Stimulated activated CD4-positive, alpha-beta T cell treated with anti-CD3 and anti-CD28 coated beads, Interleukin-4, amount 100 ng/mL, for 24 hours (primary cell): Measurements from ENCODE around the gene PPP1R12A.
A peak's percentile ranks its signal among the peaks of the same experiment; 100 is the strongest.
"Not testable (repeated sequence)": the region's sequence is repeated elsewhere in the genome, so short reads cannot be mapped to it uniquely, and the experiment has no call there.

Experiments
- DNase-seq: peaks from one replicate; pipeline ENCODE4 v3.0.0-alpha.2; 2020

Gene PPP1R12A

GRCh38 chr12:79935021-79935623 lies at the start of gene PPP1R12A:
TSS of gene PPP1R12A (minus strand) at chr12:79935097. CDS start at chr12:79934931, 166 bp downstream.
- DNase-seq = peak; percentile 95

- DNase-seq = no peak
Observed at GRCh38 chr12:79983986-79984620, 49.2 kb upstream of the PPP1R12A start.

- no peak for DNase-seq
Observed at GRCh38 chr12:79983492-79983891, 48.6 kb upstream of the PPP1R12A start.

GRCh38 chr12:79982086-79983062 lies 47.5 kb upstream of the PPP1R12A start:
- no peak for DNase-seq

- DNase-seq = no peak
Observed at GRCh38 chr12:79978692-79979091, 43.8 kb upstream of the PPP1R12A start.

- not testable (repeated sequence) for DNase-seq
Observed at GRCh38 chr12:79977856-79978460, 43.1 kb upstream of the PPP1R12A start.

- no peak for DNase-seq
Observed at GRCh38 chr12:79975143-79975542, 40.2 kb upstream of the PPP1R12A start.

GRCh38 chr12:79973801-79974200 lies 38.9 kb upstream of the PPP1R12A start:
- no peak for DNase-seq

GRCh38 chr12:79964100-79964627 lies 29.3 kb upstream of the PPP1R12A start:
- no peak for DNase-seq

GRCh38 chr12:79961411-79961810 lies 26.5 kb upstream of the PPP1R12A start:
- no peak for DNase-seq

GRCh38 chr12:79959484-79959883 lies 24.6 kb upstream of the PPP1R12A start:
- no peak for DNase-seq

GRCh38 chr12:79956896-79957295 lies 22.0 kb upstream of the PPP1R12A start:
- no peak for DNase-seq

- DNase-seq = no peak
Observed at GRCh38 chr12:79955561-79955960, 20.7 kb upstream of the PPP1R12A start.

GRCh38 chr12:79954037-79954610 lies 19.2 kb upstream of the PPP1R12A start:
- DNase-seq = no peak

GRCh38 chr12:79949098-79949497 lies 14.2 kb upstream of the PPP1R12A start:
- DNase-seq = no peak

GRCh38 chr12:79945433-79945832 lies 10.5 kb upstream of the PPP1R12A start:
- DNase-seq = no peak

GRCh38 chr12:79944565-79944964 lies 9.7 kb upstream of the PPP1R12A start:
- DNase-seq = no peak

- not testable (repeated sequence) for DNase-seq
Observed at GRCh38 chr12:79942846-79943245, 7.9 kb upstream of the PPP1R12A start.

- no peak for DNase-seq
Observed at GRCh38 chr12:79939728-79940310, 4.9 kb upstream of the PPP1R12A start.

GRCh38 chr12:79938843-79939242 lies 3.9 kb upstream of the PPP1R12A start:
- DNase-seq = no peak

GRCh38 chr12:79936670-79937069 lies 1.8 kb upstream of the PPP1R12A start:
- DNase-seq = no peak
